HEK293 (cell line): Measurements from ENCODE around the gene FAM78A.

Experiments used
- CTCF ChIA-PET: fragments of 350-600 bp; formaldehyde crosslinking; extraction: SDS; loops from one replicate; lab custom pipeline; 2021; ENCODE audit warnings: antibody characterized with exemption; lab: Yijun Ruan, JAX
- POLR2A ChIA-PET: fragments of 300-600 bp; formaldehyde crosslinking; extraction: SDS; loops from one replicate; lab custom pipeline; 2020; ENCODE audit warnings: antibody characterized with exemption, inconsistent platforms; lab: Yijun Ruan, JAX
- H3K27ac ChIP-seq: fragments of 200-500 bp; sonication (Bioruptor generic); 2 replicates; pipeline ENCODE4 v1.5.1; 2014; ENCODE audit warnings: low read depth, low read length, control low read depth, inconsistent platforms; ENCODE audit errors: extremely low read depth
- H3K36me3 ChIP-seq, 2 experiments: fragments of 200-500 bp in 1 of 2; sonication (Bioruptor generic) in 1 of 2; 1 replicate in 1 of 2; 2 replicates in 1 of 2; pipeline ENCODE4 v1.5.1; 2014 to 2017; ENCODE audit warnings: inconsistent platforms in 2 of 2, low read length in 2 of 2; ENCODE audit not compliant: control insufficient read depth in 2 of 2, insufficient read depth in 1 of 2
- H3K4me1 ChIP-seq: fragments of 200-500 bp; sonication (Bioruptor generic); 2 replicates; pipeline ENCODE4 v1.5.1; 2014; ENCODE audit warnings: mild to moderate bottlenecking, low read length, inconsistent platforms; ENCODE audit not compliant: control insufficient read depth, insufficient read depth
- H3K4me3 ChIP-seq: 2 replicates; pipeline ENCODE4 v1.5.1; 2011; ENCODE audit warnings: low read depth, mild to moderate bottlenecking, control low read depth, low read length, moderate library complexity
- H3K9me3 ChIP-seq: fragments of 200-500 bp; sonication (Bioruptor generic); 2 replicates; pipeline ENCODE4 v1.5.1; 2014; ENCODE audit warnings: low read depth, low read length, inconsistent platforms; ENCODE audit not compliant: control insufficient read depth, insufficient read depth
- MZF1 ChIP-seq: fragments of 450-650 bp; formaldehyde crosslinking; IDR thresholded peaks from 2 replicates; pipeline ENCODE4 v1.5.1; 2017; ENCODE audit warnings: missing biosample characterization, missing genetic modification characterization, borderline replicate concordance
- PRDM10 ChIP-seq: fragments of 450-650 bp; formaldehyde crosslinking; IDR thresholded peaks from 2 replicates; pipeline ENCODE4 v1.5.1; 2016; ENCODE audit warnings: missing biosample characterization, missing genetic modification characterization
- PRDM6 ChIP-seq: fragments of 450-650 bp; formaldehyde crosslinking; IDR thresholded peaks from 2 replicates; pipeline ENCODE4 v1.5.1; 2017; ENCODE audit warnings: missing biosample characterization, missing genetic modification characterization
- ZFP41 ChIP-seq: fragments of 450-650 bp; formaldehyde crosslinking; IDR thresholded peaks from 2 replicates; pipeline ENCODE4 v1.5.1; 2016; ENCODE audit warnings: missing biosample characterization, missing genetic modification characterization, borderline replicate concordance
- ZNF169 ChIP-seq: fragments of 450-650 bp; formaldehyde crosslinking; IDR thresholded peaks from 2 replicates; pipeline ENCODE4 v1.5.1; 2016; ENCODE audit warnings: missing biosample characterization, missing genetic modification characterization
- ZNF174 ChIP-seq: fragments of 450-650 bp; formaldehyde crosslinking; IDR thresholded peaks from 2 replicates; pipeline ENCODE4 v1.5.0; 2017; ENCODE audit warnings: missing biosample characterization, mild to moderate bottlenecking, missing genetic modification characterization
- ZNF184 ChIP-seq: fragments of 450-650 bp; IDR thresholded peaks from 2 replicates; pipeline ENCODE4 v1.5.1; 2018; ENCODE audit warnings: missing biosample characterization, mild to moderate bottlenecking, missing genetic modification characterization
- ZNF24 ChIP-seq: fragments of 450-650 bp; formaldehyde crosslinking; IDR thresholded peaks from 2 replicates; pipeline ENCODE4 v1.5.1; 2016; ENCODE audit warnings: missing biosample characterization, missing genetic modification characterization
- ZNF341 ChIP-seq: fragments of 450-650 bp; formaldehyde crosslinking; IDR thresholded peaks from 2 replicates; pipeline ENCODE4; 2016; ENCODE audit warnings: low read depth, missing biosample characterization, missing genetic modification characterization
- ZNF473 ChIP-seq: fragments of 450-650 bp; formaldehyde crosslinking; IDR thresholded peaks from 2 replicates; pipeline ENCODE4 v1.5.1; 2017; ENCODE audit warnings: missing biosample characterization, missing genetic modification characterization
- ZNF513 ChIP-seq: fragments of 450-650 bp; IDR thresholded peaks from 2 replicates; pipeline ENCODE4 v1.5.1; 2018; ENCODE audit warnings: missing biosample characterization, missing genetic modification characterization
- ZNF600 ChIP-seq: fragments of 450-650 bp; formaldehyde crosslinking; IDR thresholded peaks from 2 replicates; pipeline ENCODE4 v1.5.1; 2016; ENCODE audit warnings: missing biosample characterization, missing genetic modification characterization
- ZNF629 ChIP-seq: fragments of 450-650 bp; formaldehyde crosslinking; IDR thresholded peaks from 2 replicates; pipeline ENCODE4 v1.5.1; 2017; ENCODE audit warnings: missing biosample characterization, missing genetic modification characterization
- ZNF692 ChIP-seq: fragments of 450-650 bp; formaldehyde crosslinking; IDR thresholded peaks from 2 replicates; pipeline ENCODE4 v1.5.1; 2016; ENCODE audit warnings: missing biosample characterization, missing genetic modification characterization
- ZSCAN5A ChIP-seq: fragments of 450-650 bp; formaldehyde crosslinking; IDR thresholded peaks from 2 replicates; pipeline ENCODE4 v1.5.1; 2016; ENCODE audit warnings: missing biosample characterization, missing genetic modification characterization

Gene FAM78A

GRCh38 chr9:131274674-131275331, 1.5 kb downstream of the FAM78A start:
- no peaks in the 10 kb centered on the region for H3K36me3 ChIP-seq
- no peaks in the 10 kb centered on the region for H3K4me1 ChIP-seq
- CTCF ChIA-PET = interaction anchor here (0.9 to 1.6 kb wide), 2 partner anchors 45 to 61 kb away, joined by 3 to 5 read pairs; no protein-coding TSS in a partner anchor
- H3K4me3 ChIP-seq = no peak overlapping the region
- TF ChIP-seq ZNF513 (tag by site-specific recombination) = no peak
- H3K27ac ChIP-seq = no peak overlapping the region
- H3K9me3 ChIP-seq = no peaks in the 10 kb centered on the region
- POLR2A ChIA-PET = no interaction called here

GRCh38 chr9:131273856-131274673, 2.2 kb downstream of the FAM78A start:
- Histone ChIP-seq H3K4me1 (no peaks in the 10 kb centered on the region), H3K9me3 (no peaks in the 10 kb centered on the region), H3K36me3 (no peaks in the 10 kb centered on the region), H3K27ac (no peak overlapping the region)
- peak; percentile 28 for TF ChIP-seq ZNF341
- peak; percentile 48; the same call in 1 of the 2 replicates for TF ChIP-seq PRDM10 (tag by site-specific recombination)
- TF ChIP-seq ZNF174 (tag by site-specific recombination) = no peak
- TF ChIP-seq, all 188 proteins: peak for 2
- ChIA-PET CTCF (interaction anchor here (1.6 kb wide), 1 partner anchor 62 kb away, joined by 5 read pairs; no protein-coding TSS in a partner anchor), POLR2A (interaction anchor here (1.0 kb wide), 1 partner anchor 58 kb away, joined by 7 read pairs; no protein-coding TSS in a partner anchor)
- no peak overlapping the region for H3K4me3 ChIP-seq

GRCh38 chr9:131273146-131273855, 3.0 kb downstream of the FAM78A start:
- Histone ChIP-seq H3K27ac (no peak overlapping the region), H3K9me3 (no peaks in the 10 kb centered on the region), H3K4me1 (no peaks in the 10 kb centered on the region), H3K4me3 (no peak overlapping the region), H3K36me3 (no peaks in the 10 kb centered on the region)
- POLR2A ChIA-PET = interaction anchor here (1.0 kb wide), 1 partner anchor 57 kb away, joined by 7 read pairs; no protein-coding TSS in a partner anchor
- CTCF ChIA-PET = interaction anchor here (1.6 kb wide), 1 partner anchor 63 kb away, joined by 5 read pairs; no protein-coding TSS in a partner anchor
- TF ChIP-seq ZNF473 (tag by site-specific recombination) = no peak
- TF ChIP-seq MZF1 (tag by site-specific recombination) = no peak
- TF ChIP-seq ZNF184 (tag by site-specific recombination) = no peak
- no peak for TF ChIP-seq ZNF692 (tag by site-specific recombination)
- no peak for TF ChIP-seq ZFP41 (tag by site-specific recombination)
- TF ChIP-seq ZNF629 (tag by site-specific recombination) = no peak
- TF ChIP-seq PRDM6 (tag by site-specific recombination) = no peak
- TF ChIP-seq ZNF169 (tag by site-specific recombination) = no peak
- no peak for TF ChIP-seq ZSCAN5A
- no peak for TF ChIP-seq ZNF600 (tag by site-specific recombination)
- TF ChIP-seq ZNF24 = no peak
